ENCODE data around the gene AGBL5. TPM values are rescaled to one million over a fixed set of nuclear protein-coding genes. Genes with fewer than 3 reads are reported as not detected.

The AGBL5 gene
- polyA plus RNA-seq, 1 donor (not counting 4 experiments of a cell fraction or from before 2014, with no cell fraction given) = 25.5 TPM

DNA sequence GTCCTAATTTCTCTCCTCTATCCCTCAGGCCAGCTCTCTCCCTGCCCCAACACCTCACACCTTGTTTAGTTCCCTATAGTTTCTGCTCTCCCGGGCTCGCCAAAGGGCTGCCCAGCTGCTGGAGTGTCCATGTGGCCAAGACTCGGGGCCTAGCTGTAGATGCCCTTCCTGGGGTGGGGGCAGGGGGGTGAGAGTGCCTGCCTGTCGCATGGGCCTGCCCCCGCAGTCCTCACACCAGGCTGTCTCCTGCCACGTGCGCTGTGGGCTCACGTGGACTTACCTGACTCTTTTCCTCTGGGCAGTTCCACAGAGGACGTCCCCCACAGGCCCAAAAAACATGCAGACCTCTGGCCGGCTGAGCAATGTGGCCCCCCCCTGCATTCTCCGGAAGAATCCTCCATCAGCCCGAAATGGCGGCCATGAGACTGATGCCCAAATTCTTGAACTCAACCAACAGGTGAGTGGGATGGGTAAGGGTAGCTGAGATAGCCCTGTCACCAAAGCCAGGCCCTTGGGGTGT, 26.1 kb upstream of the AGBL5 start:
- no peak overlapping the region for H3K4me2 ChIP-seq (ENCODE audit: control insufficient read depth, extremely low read depth, insufficient read depth, low read depth, low read length)
- H3K9me3 ChIP-seq (ENCODE audit: control insufficient read depth, low read depth, low read length) = no peaks in the 10 kb centered on the region
- H4K20me1 ChIP-seq (ENCODE audit: control insufficient read depth, extremely low read depth, insufficient read depth, low read length) = peaks cover 3% of the 10 kb centered on the region
- no peak overlapping the region for H3K27ac ChIP-seq (ENCODE audit: control insufficient read depth, insufficient read depth, low read length)
- H3K4me1 ChIP-seq (ENCODE audit: control insufficient read depth, extremely low read depth, insufficient read depth, low read length) = peaks cover 6% of the 10 kb centered on the region
- no peaks in the 10 kb centered on the region for H3K27me3 ChIP-seq (ENCODE audit: control insufficient read depth, extremely low read depth, insufficient read depth, low read length)
- no peaks in the 10 kb centered on the region for H3K9me1 ChIP-seq (ENCODE audit: control insufficient read depth, extremely low read depth, insufficient read depth, low read length)
- dilution Hi-C loops (cut with MboI; ENCODE audit: extremely low pct_ligation_motif_present, low sequenced_read_pairs) = no loop called here
- FAIRE-seq = no peak
- TF ChIP-seq, protein P1, sequence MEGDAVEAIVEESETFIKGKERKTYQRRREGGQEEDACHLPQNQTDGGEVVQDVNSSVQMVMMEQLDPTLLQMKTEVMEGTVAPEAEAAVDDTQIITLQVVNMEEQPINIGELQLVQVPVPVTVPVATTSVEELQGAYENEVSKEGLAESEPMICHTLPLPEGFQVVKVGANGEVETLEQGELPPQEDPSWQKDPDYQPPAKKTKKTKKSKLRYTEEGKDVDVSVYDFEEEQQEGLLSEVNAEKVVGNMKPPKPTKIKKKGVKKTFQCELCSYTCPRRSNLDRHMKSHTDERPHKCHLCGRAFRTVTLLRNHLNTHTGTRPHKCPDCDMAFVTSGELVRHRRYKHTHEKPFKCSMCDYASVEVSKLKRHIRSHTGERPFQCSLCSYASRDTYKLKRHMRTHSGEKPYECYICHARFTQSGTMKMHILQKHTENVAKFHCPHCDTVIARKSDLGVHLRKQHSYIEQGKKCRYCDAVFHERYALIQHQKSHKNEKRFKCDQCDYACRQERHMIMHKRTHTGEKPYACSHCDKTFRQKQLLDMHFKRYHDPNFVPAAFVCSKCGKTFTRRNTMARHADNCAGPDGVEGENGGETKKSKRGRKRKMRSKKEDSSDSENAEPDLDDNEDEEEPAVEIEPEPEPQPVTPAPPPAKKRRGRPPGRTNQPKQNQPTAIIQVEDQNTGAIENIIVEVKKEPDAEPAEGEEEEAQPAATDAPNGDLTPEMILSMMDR (optimal IDR thresholded peaks at IDR 0.05 in 1 of 3, IDR thresholded peaks at IDR 0.05 in 1 of 3, conservative IDR thresholded peaks at IDR 0.05 in 1 of 3; ENCODE audit: extremely low read depth in 1 of 3, insufficient read depth in 2 of 3, low read length in 3 of 3) = no peak
- no peak for TF ChIP-seq EZH2 (IDR thresholded peaks at IDR 0.05; ENCODE audit: low read length)
- peaks cover 3 to 18% of the 10 kb centered on the region in 2 experiments for H3K36me3 ChIP-seq (ENCODE audit: control insufficient read depth in 2 of 2, extremely low read depth in 1 of 2, insufficient read depth in 2 of 2, low read length in 2 of 2)
- no peak overlapping the region for H2AFZ ChIP-seq (ENCODE audit: control insufficient read depth, low read length)
- no peak for DNase-seq (ENCODE audit: low read depth, low spot score)
- no peak overlapping the region for H3K4me3 ChIP-seq (ENCODE audit: control insufficient read depth in 2 of 3, extremely low read depth in 1 of 3, insufficient read depth in 2 of 3, low read depth in 1 of 3, low read length in 3 of 3)
- no peak overlapping the region for H3K9ac ChIP-seq (ENCODE audit: control insufficient read depth, extremely low read depth, insufficient read depth, low read length)
- peaks cover 7% of the 10 kb centered on the region for H3K79me2 ChIP-seq (ENCODE audit: control insufficient read depth, insufficient read depth, low read length)

DNA sequence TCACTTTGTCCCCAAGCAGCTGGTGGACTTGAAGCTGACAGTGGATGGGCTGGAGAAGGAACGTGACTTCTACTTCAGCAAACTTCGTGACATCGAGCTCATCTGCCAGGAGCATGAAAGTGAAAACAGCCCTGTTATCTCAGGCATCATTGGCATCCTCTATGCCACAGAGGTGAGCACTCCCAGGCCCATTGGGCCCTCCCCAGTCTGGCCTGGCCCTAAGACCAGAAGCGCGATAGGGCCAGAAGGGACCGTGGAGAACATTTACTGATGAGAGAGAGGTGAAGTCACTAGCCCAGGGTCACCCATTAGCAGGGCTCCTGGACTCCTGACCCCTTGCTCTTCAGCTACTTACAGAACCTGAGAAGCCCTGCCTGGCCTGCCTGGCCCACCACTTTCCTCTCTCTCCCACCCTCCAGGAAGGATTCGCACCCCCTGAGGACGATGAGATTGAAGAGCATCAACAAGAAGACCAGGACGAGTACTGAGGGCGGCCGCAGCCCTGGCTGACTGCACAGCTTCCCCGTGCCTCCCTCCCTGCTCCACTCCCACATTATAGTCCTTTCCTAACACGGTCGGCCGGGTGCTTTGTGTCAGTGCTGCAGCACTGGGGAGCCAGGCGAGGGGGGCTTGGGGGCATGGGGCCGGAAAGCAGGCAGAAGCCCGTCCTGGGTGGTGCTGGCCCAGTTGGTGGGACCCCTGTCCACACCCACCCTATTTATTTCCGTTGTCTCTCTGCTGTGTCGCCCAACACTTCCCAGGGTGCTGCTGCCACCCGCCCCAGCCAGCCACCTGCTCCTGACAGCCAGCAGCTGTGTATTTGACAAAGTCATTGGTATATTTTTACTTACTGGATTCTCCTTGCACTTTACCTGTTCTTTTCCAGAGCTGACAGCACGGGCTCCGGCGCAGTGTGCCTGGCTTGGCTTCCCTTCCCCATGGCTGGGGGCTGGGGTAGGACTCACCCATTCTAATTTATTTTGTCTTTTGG, 25.3 kb upstream of the AGBL5 start:
- H3K79me2 ChIP-seq (ENCODE audit: control insufficient read depth, insufficient read depth, low read length) = peaks cover 8% of the 10 kb centered on the region
- no peak overlapping the region for H3K4me2 ChIP-seq (ENCODE audit: control insufficient read depth, extremely low read depth, insufficient read depth, low read depth, low read length)
- H2AFZ ChIP-seq (ENCODE audit: control insufficient read depth, low read length) = no peak overlapping the region
- peaks cover 6% of the 10 kb centered on the region for H3K4me1 ChIP-seq (ENCODE audit: control insufficient read depth, extremely low read depth, insufficient read depth, low read length)
- no peaks in the 10 kb centered on the region for H3K9me3 ChIP-seq (ENCODE audit: control insufficient read depth, low read depth, low read length)
- H3K27ac ChIP-seq (ENCODE audit: control insufficient read depth, insufficient read depth, low read length) = no peak overlapping the region
- peaks cover 3 to 18% of the 10 kb centered on the region in 2 experiments for H3K36me3 ChIP-seq (ENCODE audit: control insufficient read depth in 2 of 2, extremely low read depth in 1 of 2, insufficient read depth in 2 of 2, low read length in 2 of 2)
- H3K9ac ChIP-seq (ENCODE audit: control insufficient read depth, extremely low read depth, insufficient read depth, low read length) = no peak overlapping the region
- dilution Hi-C loops (cut with MboI; ENCODE audit: extremely low pct_ligation_motif_present, low sequenced_read_pairs) = no loop called here
- H4K20me1 ChIP-seq (ENCODE audit: control insufficient read depth, extremely low read depth, insufficient read depth, low read length) = peaks cover 3% of the 10 kb centered on the region
- H3K4me3 ChIP-seq (ENCODE audit: control insufficient read depth in 2 of 3, extremely low read depth in 1 of 3, insufficient read depth in 2 of 3, low read depth in 1 of 3, low read length in 3 of 3) = no peak overlapping the region
- no peaks in the 10 kb centered on the region for H3K9me1 ChIP-seq (ENCODE audit: control insufficient read depth, extremely low read depth, insufficient read depth, low read length)
- FAIRE-seq = no peak
- TF ChIP-seq, protein P1 (optimal IDR thresholded peaks at IDR 0.05 in 1 of 3, IDR thresholded peaks at IDR 0.05 in 1 of 3, conservative IDR thresholded peaks at IDR 0.05 in 1 of 3; ENCODE audit: extremely low read depth in 1 of 3, insufficient read depth in 2 of 3, low read length in 3 of 3) = no peak
- TF ChIP-seq EZH2 (IDR thresholded peaks at IDR 0.05; ENCODE audit: low read length) = no peak
- H3K27me3 ChIP-seq (ENCODE audit: control insufficient read depth, extremely low read depth, insufficient read depth, low read length) = no peaks in the 10 kb centered on the region
- no peak for DNase-seq (ENCODE audit: low read depth, low spot score)
